ENCODE data around the gene MAZ.
"Not testable (repeated sequence)": the region's sequence is repeated elsewhere in the genome, so short reads cannot be mapped to it uniquely, and the experiment has no call there.

Gene MAZ

GRCh38 chr16:29806099-29806579 is at the start of gene MAZ:
TSS of gene MAZ (plus strand) at chr16:29806529. CDS start at chr16:29806702, 173 bp downstream.
- no peak for DNase-seq

GRCh38 chr16:29756654-29757053 is 49.7 kb upstream of the MAZ start:
- DNase-seq, result no peak

- not testable (repeated sequence) for DNase-seq
These were observed 49.2 kb upstream of the MAZ start for GRCh38 chr16:29757086-29757485.

GRCh38 chr16:29757950-29758466 is 48.3 kb upstream of the MAZ start:
- no peak for DNase-seq

GRCh38 chr16:29760567-29761279 is 45.6 kb upstream of the MAZ start:
- peak; percentile 52 for DNase-seq

- not testable (repeated sequence) for DNase-seq
These were observed 45.1 kb upstream of the MAZ start for GRCh38 chr16:29761280-29761651.

GRCh38 chr16:29761882-29762281 is 44.4 kb upstream of the MAZ start:
- no peak for DNase-seq

- no peak for DNase-seq
These were observed 43.0 kb upstream of the MAZ start for GRCh38 chr16:29763326-29763725.

GRCh38 chr16:29765167-29766032 is 40.9 kb upstream of the MAZ start:
- DNase-seq, result peak; percentile 12

GRCh38 chr16:29766571-29766970 is 39.8 kb upstream of the MAZ start:
- no peak for DNase-seq

GRCh38 chr16:29767062-29767461 is 39.3 kb upstream of the MAZ start:
- no peak for DNase-seq

GRCh38 chr16:29769507-29769906 is 36.8 kb upstream of the MAZ start:
- no peak for DNase-seq

GRCh38 chr16:29770250-29770929 is 35.9 kb upstream of the MAZ start:
- DNase-seq, result no peak

GRCh38 chr16:29772330-29772729 is 34.0 kb upstream of the MAZ start:
- DNase-seq, result not testable (repeated sequence)

GRCh38 chr16:29774730-29775129 is 31.6 kb upstream of the MAZ start:
- DNase-seq, result no peak

GRCh38 chr16:29775742-29776408 is 30.5 kb upstream of the MAZ start:
- no peak for DNase-seq

- no peak for DNase-seq
These were observed 28.6 kb upstream of the MAZ start, which contains the start of gene ZG16 for GRCh38 chr16:29777576-29778350. TSS of gene ZG16 (plus strand) at chr16:29778256. CDS start at chr16:29779267, 1,011 bp downstream.

- no peak for DNase-seq
These were observed 26.9 kb upstream of the MAZ start for GRCh38 chr16:29779474-29779873.

- DNase-seq, result not testable (repeated sequence)
These were observed 23.0 kb upstream of the MAZ start for GRCh38 chr16:29783094-29783953.

- no peak for DNase-seq
These were observed 22.2 kb upstream of the MAZ start for GRCh38 chr16:29784157-29784556.
